GM23338 (cell line): ENCODE results near the gene HCFC2. TPM values are rescaled to one million over a fixed set of nuclear protein-coding genes. Genes with fewer than 3 reads are reported as not detected.

ENCODE experiments used
- ATAC-seq: fragments of 200-7000 bp; cut with Tn5 transposase; 3 replicates; pipeline ENCODE4 v1.9.1; 2020
- DNase-seq: peaks from one replicate; pipeline ENCODE4 v3.0.0-alpha.2; 2015; ENCODE audit warnings: low spot score
- H2AFZ ChIP-seq: fragments of 200-600 bp; sonication (generic); 2 replicates; pipeline ENCODE4 v1.8.0; 2016; ENCODE audit warnings: antibody characterized with exemption, mild to moderate bottlenecking, moderate library complexity
- H3F3A ChIP-seq: fragments of 200-600 bp; sonication (generic); replicated peaks from 2 replicates; pipeline ENCODE4 v1.8.0; 2017; ENCODE audit warnings: antibody characterized with exemption, mixed run types, low read depth
- H3K27ac ChIP-seq: fragments of 200-600 bp; sonication (generic); 2 replicates; pipeline ENCODE4 v1.6.1; 2016; ENCODE audit warnings: low read depth
- H3K27me3 ChIP-seq: fragments of 200-600 bp; sonication (generic); 2 replicates; pipeline ENCODE4 v1.8.0; 2016; ENCODE audit warnings: mild to moderate bottlenecking, mixed run types, moderate library complexity; ENCODE audit not compliant: insufficient read depth
- H3K36me3 ChIP-seq: fragments of 200-600 bp; sonication (generic); 2 replicates; pipeline ENCODE4 v1.8.0; 2016; ENCODE audit warnings: mild to moderate bottlenecking; ENCODE audit not compliant: insufficient read depth
- H3K4me1 ChIP-seq: fragments of 200-600 bp; sonication (generic); 2 replicates; pipeline ENCODE4 v1.8.0; 2016; ENCODE audit warnings: mild to moderate bottlenecking, moderate library complexity; ENCODE audit not compliant: insufficient read depth
- H3K4me2 ChIP-seq: fragments of 200-600 bp; sonication (generic); 2 replicates; pipeline ENCODE4 v1.7.1; 2017; ENCODE audit warnings: mixed run types
- H3K4me3 ChIP-seq: fragments of 200-600 bp; sonication (generic); 2 replicates; pipeline ENCODE4 v1.6.1; 2016; ENCODE audit warnings: mixed run types
- H3K79me2 ChIP-seq: fragments of 200-600 bp; sonication (generic); replicated peaks from 2 replicates; pipeline ENCODE4 v1.8.0; 2017; ENCODE audit warnings: mild to moderate bottlenecking; ENCODE audit not compliant: insufficient read depth
- H3K9me2 ChIP-seq: fragments of 200-600 bp; sonication (generic); 2 replicates; pipeline ENCODE4 v1.8.0; 2017; ENCODE audit not compliant: insufficient read depth
- H4K20me1 ChIP-seq: fragments of 200-600 bp; sonication (generic); replicated peaks from 2 replicates; pipeline ENCODE4 v1.8.0; 2017; ENCODE audit warnings: mild to moderate bottlenecking; ENCODE audit not compliant: insufficient read depth
- H3K27ac Mint-ChIP-seq: 2 replicates; pipeline ENCODE4 v1.8.0; 2020; ENCODE audit warnings: inconsistent platforms, mild to moderate bottlenecking, moderate library complexity, mixed read lengths
- H3K27me3 Mint-ChIP-seq: 3 replicates; pipeline ENCODE4 v1.8.0; 2022; ENCODE audit warnings: low read depth, mild to moderate bottlenecking, moderate library complexity, mixed read lengths, inconsistent platforms; ENCODE audit not compliant: insufficient read depth, poor library complexity
- H3K36me3 Mint-ChIP-seq: 3 replicates; pipeline ENCODE4 v1.8.0; 2021; ENCODE audit warnings: low read depth, mild to moderate bottlenecking, inconsistent platforms, moderate library complexity, mixed read lengths
- H3K4me1 Mint-ChIP-seq: 3 replicates; pipeline ENCODE4 v1.8.0; 2020; ENCODE audit warnings: mild to moderate bottlenecking, inconsistent platforms, mixed read lengths
- H3K4me3 Mint-ChIP-seq: 3 replicates; pipeline ENCODE4 v1.8.0; 2021; ENCODE audit warnings: moderate library complexity, mild to moderate bottlenecking, inconsistent platforms, mixed read lengths
- H3K9me3 Mint-ChIP-seq: 3 replicates; pipeline ENCODE4 v1.8.0; 2020; ENCODE audit warnings: moderate library complexity, mild to moderate bottlenecking, inconsistent platforms, mixed read lengths
- EZH2 ChIP-seq: fragments of 200-600 bp; sonication (generic); IDR thresholded peaks from one replicate; pipeline ENCODE4 v1.8.0; 2017; ENCODE audit warnings: antibody characterized with exemption, mild to moderate bottlenecking, low read depth; ENCODE audit not compliant: unreplicated experiment
- EZH2phosphoT487 ChIP-seq: fragments of 200-600 bp; sonication (generic); IDR thresholded peaks from one replicate; pipeline ENCODE4 v1.8.1; 2018; ENCODE audit warnings: antibody characterized with exemption; ENCODE audit not compliant: unreplicated experiment
- NANOG ChIP-seq: IDR thresholded peaks from 2 replicates; pipeline ENCODE4 v1.6.1; 2016; ENCODE audit warnings: antibody characterized with exemption, borderline replicate concordance
- REST ChIP-seq: IDR thresholded peaks from one replicate; pipeline ENCODE4 v1.6.1; 2018; ENCODE audit warnings: antibody characterized with exemption; ENCODE audit not compliant: unreplicated experiment
- STAT1 ChIP-seq: IDR thresholded peaks from one replicate; pipeline ENCODE4 v1.6.1; 2016; ENCODE audit warnings: antibody characterized with exemption; ENCODE audit not compliant: unreplicated experiment
- ZNF114 ChIP-seq: fragments of 250-450 bp; sonication (Bioruptor Pico); IDR thresholded peaks from 2 replicates; pipeline ENCODE4 v1.5.0; 2020; ENCODE audit warnings: mild to moderate bottlenecking, moderate library complexity
- polyA plus RNA-seq: library from polyadenylated mRNA; unstranded; fragments of >200 nt; fragmentation: Nextera tagmentation; extraction: Ambion mirVana; gene quantifications from 2 replicates; pipeline ENCODE4 v1.2.1, GENCODE V29; 2016
- small RNA-seq: library from RNA; depleted of rRNA; stranded (forward); fragments of <200 nt; gene quantifications from one replicate; pipeline ENCODE3, GENCODE V24; 2014; ENCODE audit warnings: low replicate concordance
- total RNA-seq: library from RNA; depleted of rRNA; stranded (reverse); fragments of >200 nt; shearing (Covaris generic); gene quantifications from 2 replicates; pipeline ENCODE4 v1.2.3, GENCODE V29; 2014; rRNA removed

HCFC2 gene
- total and polyA plus RNA-seq, 2 experiments from 2014 or later = 1.9 to 2.5 TPM

GRCh38 chr12:104154806-104155205 lies 90.5 kb downstream of the HCFC2 start:
- no peak overlapping the region for H3K27ac ChIP-seq

More at GRCh38 chr12:104154806-104155205, 90.5 kb downstream of the HCFC2 start:
- no peaks in the 10 kb centered on the region for H3F3A ChIP-seq
- no peaks in the 10 kb centered on the region for H4K20me1 ChIP-seq
- H3K27me3 ChIP-seq = no peaks in the 10 kb centered on the region
- no peaks in the 10 kb centered on the region for H3K9me3 Mint-ChIP-seq
- H3K4me1 ChIP-seq = no peaks in the 10 kb centered on the region
- no peak for DNase-seq
- H3K27ac Mint-ChIP-seq = no peak overlapping the region
- H3K4me1 Mint-ChIP-seq = no peaks in the 10 kb centered on the region
- no peak overlapping the region for H3K4me3 Mint-ChIP-seq
- H3K4me2 ChIP-seq = no peak overlapping the region
- H3K36me3 Mint-ChIP-seq = no peaks in the 10 kb centered on the region
- H3K79me2 ChIP-seq = no peaks in the 10 kb centered on the region
- no peaks in the 10 kb centered on the region for H3K9me2 ChIP-seq
- ATAC-seq = no peak
- no peak overlapping the region for H3K4me3 ChIP-seq
- no peaks in the 10 kb centered on the region for H3K36me3 ChIP-seq
- H2AFZ ChIP-seq = no peak overlapping the region
- H3K27me3 Mint-ChIP-seq = peaks cover 2% of the 10 kb centered on the region
- no peak for TF ChIP-seq NANOG
- TF ChIP-seq STAT1 = no peak
- TF ChIP-seq EZH2phosphoT487 = no peak
- no peak for TF ChIP-seq ZNF114 (CRISPR knock-in tag)
- no peak for TF ChIP-seq REST
- no peak for TF ChIP-seq EZH2

Small RNAs within 50 kb of the gene (small RNA-seq; reads per million reads assigned to genes)
- gene RNA5SP370 = not detected

Other genes with a start within 250 kb of the HCFC2 start
- 10.2 and 12.5 TPM in 2 replicates for gene NT5DC3, start 223.3 kb upstream of the HCFC2 start, total RNA-seq
- 2.2 and 2.5 TPM in 2 replicates for gene NT5DC3, start 223.3 kb upstream of the HCFC2 start, polyA plus RNA-seq
- gene HSP90B1, start 134.1 kb upstream of the HCFC2 start, total RNA-seq = 578 and 605 TPM in 2 replicates
- 1,253 and 1,312 TPM in 2 replicates for gene HSP90B1, start 134.1 kb upstream of the HCFC2 start, polyA plus RNA-seq
- gene TDG, start 98.7 kb upstream of the HCFC2 start, total RNA-seq = 57.0 and 58.3 TPM in 2 replicates
- gene TDG, start 98.7 kb upstream of the HCFC2 start, polyA plus RNA-seq = 63.2 and 66.2 TPM in 2 replicates
- gene GLT8D2, start 14.3 kb upstream of the HCFC2 start, total RNA-seq = 3.2 and 8.5 TPM in 2 replicates
- 3.2 and 4.2 TPM in 2 replicates for gene GLT8D2, start 14.3 kb upstream of the HCFC2 start, polyA plus RNA-seq
- 28.9 and 32.7 TPM in 2 replicates for gene NFYB, start 73.7 kb downstream of the HCFC2 start, total RNA-seq
- gene NFYB, start 73.7 kb downstream of the HCFC2 start, polyA plus RNA-seq = 51.9 and 67.2 TPM in 2 replicates
- gene TXNRD1, start 151.2 kb downstream of the HCFC2 start, total RNA-seq = 127 and 135 TPM in 2 replicates
- gene TXNRD1, start 151.2 kb downstream of the HCFC2 start, polyA plus RNA-seq = 108 and 115 TPM in 2 replicates
- gene EID3, start 239.2 kb downstream of the HCFC2 start, total RNA-seq = 3.4 and 8.8 TPM in 2 replicates
- gene EID3, start 239.2 kb downstream of the HCFC2 start, polyA plus RNA-seq = 3.3 and 3.9 TPM in 2 replicates